Lower lobe of right lung (tissue), 2 donors: Measurements from ENCODE around the gene DNM3. TPM values are rescaled to one million over a fixed set of nuclear protein-coding genes. Genes with fewer than 3 reads are reported as not detected.

ENCODE experiments used
- ATAC-seq, 2 donors: fragments of 200-7000 bp; cut with Tn5 transposase; one replicate each; pipeline ENCODE4 v1.9.1; 2020 to 2022; ENCODE audit warnings: mild to moderate bottlenecking in 2 of 2, moderate library complexity in 2 of 2
- DNase-seq: peaks from one replicate; pipeline ENCODE4 v3.0.0-alpha.2; 2020
- H3K27ac ChIP-seq: fragments of 200-600 bp; one replicate; pipeline ENCODE4 v1.8.0; 2022
- H3K27me3 ChIP-seq: fragments of 200-600 bp; one replicate; pipeline ENCODE4 v1.8.0; 2022; ENCODE audit warnings: low read depth
- H3K36me3 ChIP-seq: fragments of 200-600 bp; one replicate; pipeline ENCODE4 v1.8.0; 2022; ENCODE audit warnings: mild to moderate bottlenecking
- H3K4me1 ChIP-seq: fragments of 200-600 bp; one replicate; pipeline ENCODE4 v1.8.0; 2022
- H3K4me3 ChIP-seq: fragments of 200-600 bp; one replicate; pipeline ENCODE4 v1.8.0; 2022; ENCODE audit warnings: mild to moderate bottlenecking
- H3K9me3 ChIP-seq: fragments of 200-600 bp; one replicate; pipeline ENCODE4 v1.8.0; 2022
- intact Hi-C: fragments of 100-400 bp; cut with DNase I; formaldehyde crosslinking; loops from one replicate; pipeline ENCODE4 v1.11.0; 2022
- total RNA-seq: library from RNA; stranded (reverse); fragmentation: NEBNext Ultra II Directional; extraction: Animal tissue kit (Norgen Biotek cat#: 25700); gene quantifications from one replicate; pipeline ENCODE4 v1.2.1, GENCODE V29; 2021
- TF ChIP-seq, protein P1 (sequence below): fragments of 200-600 bp; IDR thresholded peaks from one replicate; pipeline ENCODE4 v1.8.0; 2022; ENCODE audit warnings: antibody characterized with exemption, mild to moderate bottlenecking
- donor health status: DM: no; HTN: yes; CAD: no; lungs with severe emphysema.

The DNM3 gene
- total RNA-seq, 1 donor from 2014 or later = 12.4 TPM

DNA sequence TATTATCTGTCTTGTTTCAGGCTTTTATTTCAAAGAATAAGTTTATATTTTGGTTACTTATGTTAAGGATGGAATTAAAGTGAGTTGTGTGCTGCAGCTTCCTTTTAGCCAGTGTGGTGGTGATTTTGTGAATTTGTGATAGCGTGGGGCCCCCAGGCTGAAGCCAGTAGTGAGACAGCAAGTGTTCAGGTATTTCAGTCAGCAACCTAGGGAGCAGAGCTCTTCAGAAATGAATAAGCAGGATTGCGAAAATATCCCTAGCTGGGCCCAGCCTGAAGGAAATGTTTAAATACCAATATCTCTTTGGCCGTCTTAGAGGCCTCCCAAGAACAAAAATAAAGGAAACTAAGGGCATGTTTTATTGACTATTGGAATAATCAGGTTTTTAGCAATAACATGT is 428.3 kb downstream of the DNM3 start:
- Histone ChIP-seq H3K27ac (peak overlapping the region; percentile 15), H3K4me1 (peaks cover 10% of the 10 kb centered on the region), H3K9me3 (no peaks in the 10 kb centered on the region), H3K4me3 (no peak overlapping the region), H3K27me3 (no peaks in the 10 kb centered on the region), H3K36me3 (no peaks in the 10 kb centered on the region)
- ATAC-seq (peak; percentile 60 to 89), DNase-seq (no peak)
- intact Hi-C loops = no loop called here
- TF ChIP-seq, protein P1, sequence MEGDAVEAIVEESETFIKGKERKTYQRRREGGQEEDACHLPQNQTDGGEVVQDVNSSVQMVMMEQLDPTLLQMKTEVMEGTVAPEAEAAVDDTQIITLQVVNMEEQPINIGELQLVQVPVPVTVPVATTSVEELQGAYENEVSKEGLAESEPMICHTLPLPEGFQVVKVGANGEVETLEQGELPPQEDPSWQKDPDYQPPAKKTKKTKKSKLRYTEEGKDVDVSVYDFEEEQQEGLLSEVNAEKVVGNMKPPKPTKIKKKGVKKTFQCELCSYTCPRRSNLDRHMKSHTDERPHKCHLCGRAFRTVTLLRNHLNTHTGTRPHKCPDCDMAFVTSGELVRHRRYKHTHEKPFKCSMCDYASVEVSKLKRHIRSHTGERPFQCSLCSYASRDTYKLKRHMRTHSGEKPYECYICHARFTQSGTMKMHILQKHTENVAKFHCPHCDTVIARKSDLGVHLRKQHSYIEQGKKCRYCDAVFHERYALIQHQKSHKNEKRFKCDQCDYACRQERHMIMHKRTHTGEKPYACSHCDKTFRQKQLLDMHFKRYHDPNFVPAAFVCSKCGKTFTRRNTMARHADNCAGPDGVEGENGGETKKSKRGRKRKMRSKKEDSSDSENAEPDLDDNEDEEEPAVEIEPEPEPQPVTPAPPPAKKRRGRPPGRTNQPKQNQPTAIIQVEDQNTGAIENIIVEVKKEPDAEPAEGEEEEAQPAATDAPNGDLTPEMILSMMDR = no peak

DNA sequence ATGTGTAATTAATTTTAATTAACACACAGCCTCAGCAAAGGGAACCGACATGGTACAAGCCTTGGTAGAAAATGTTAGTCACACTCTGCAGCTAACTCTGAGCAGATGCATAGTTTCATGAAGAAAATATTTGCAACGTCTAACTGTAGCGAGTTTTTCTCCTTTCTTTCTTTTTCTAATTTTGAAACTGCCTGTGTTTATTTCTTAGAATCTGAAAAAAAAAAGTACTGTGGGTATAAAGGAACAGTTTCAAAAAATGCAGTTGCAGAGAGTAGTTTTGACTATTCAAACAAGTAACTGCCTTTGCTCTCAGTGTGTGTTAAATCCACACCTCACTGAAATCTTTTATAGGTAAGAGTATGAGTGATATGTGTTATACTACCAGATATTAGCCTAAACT is 429.3 kb downstream of the DNM3 start:
- Histone ChIP-seq H3K27ac (peak overlapping the region; percentile 15), H3K4me1 (peaks cover 10% of the 10 kb centered on the region), H3K9me3 (no peaks in the 10 kb centered on the region), H3K27me3 (no peaks in the 10 kb centered on the region), H3K4me3 (no peak overlapping the region), H3K36me3 (no peaks in the 10 kb centered on the region)
- ATAC-seq (no peak), DNase-seq (no peak)
- intact Hi-C loops = no loop called here
- TF ChIP-seq, protein P1 = no peak

DNA sequence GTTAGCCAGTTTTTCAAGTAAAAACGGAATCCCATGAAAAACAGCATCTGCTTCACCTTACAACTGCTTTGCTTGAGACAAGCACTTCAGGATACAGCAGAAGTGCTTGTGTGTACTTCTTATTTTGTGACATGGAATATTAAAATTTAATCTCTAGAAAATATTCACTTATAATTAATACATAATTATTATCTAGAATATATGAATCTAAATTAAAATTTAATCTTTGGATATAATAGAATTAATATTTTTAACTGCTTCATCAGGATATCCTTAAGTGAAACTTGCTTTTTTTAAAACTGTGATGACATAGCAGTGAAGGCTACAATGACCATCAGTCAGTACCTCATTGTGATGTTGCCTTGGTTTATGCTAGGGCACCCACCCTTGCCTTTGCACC is 430.8 kb downstream of the DNM3 start:
- no peaks in the 10 kb centered on the region for H3K36me3 ChIP-seq
- no peak overlapping the region for H3K4me3 ChIP-seq
- no peaks in the 10 kb centered on the region for H3K9me3 ChIP-seq
- H3K27me3 ChIP-seq = no peaks in the 10 kb centered on the region
- TF ChIP-seq, protein P1 = no peak
- DNase-seq (no peak), ATAC-seq (no peak)
- H3K4me1 ChIP-seq = peaks cover 10% of the 10 kb centered on the region
- intact Hi-C loops = no loop called here
- H3K27ac ChIP-seq = no peak overlapping the region

DNA sequence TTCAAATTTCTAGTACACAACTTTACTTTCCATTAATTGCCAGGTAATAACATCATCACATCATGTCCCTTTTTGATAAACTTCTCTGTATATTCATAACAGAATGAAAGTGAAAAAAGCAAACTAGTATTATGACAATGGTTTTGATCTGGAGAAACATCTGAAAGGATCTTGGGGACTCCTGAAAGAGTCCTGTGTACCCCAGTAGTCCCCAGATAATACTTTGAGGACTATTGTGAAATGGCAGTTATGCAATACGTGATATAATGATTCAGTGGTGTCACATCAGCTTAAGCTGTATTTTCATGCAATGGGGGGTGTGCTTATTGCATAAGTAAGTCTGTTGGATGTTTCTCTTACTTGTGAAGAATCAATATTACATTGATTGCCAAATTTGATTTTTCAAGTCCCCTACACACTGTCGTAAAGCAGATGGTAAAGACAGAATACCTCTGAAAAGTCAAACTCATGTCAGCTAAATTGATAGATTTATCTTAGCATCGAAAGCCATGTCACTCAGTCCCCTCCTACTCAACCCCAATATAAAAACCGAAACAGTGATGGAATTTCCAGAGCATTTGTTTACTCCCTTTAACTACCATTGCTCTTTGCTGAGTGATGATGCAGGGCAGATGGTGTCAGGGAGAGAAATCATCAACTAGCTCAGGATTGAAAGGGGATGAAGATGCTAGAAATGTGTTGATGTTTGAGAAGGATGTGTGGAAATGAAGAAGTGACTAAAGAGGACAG is 432.5 kb downstream of the DNM3 start:
- Histone ChIP-seq H3K36me3 (no peaks in the 10 kb centered on the region), H3K27me3 (no peaks in the 10 kb centered on the region), H3K9me3 (no peaks in the 10 kb centered on the region), H3K4me1 (peaks cover 10% of the 10 kb centered on the region), H3K4me3 (no peak overlapping the region), H3K27ac (no peak overlapping the region)
- intact Hi-C loops = no loop called here
- DNase-seq (no peak), ATAC-seq (no peak)
- TF ChIP-seq, protein P1 = no peak

DNA sequence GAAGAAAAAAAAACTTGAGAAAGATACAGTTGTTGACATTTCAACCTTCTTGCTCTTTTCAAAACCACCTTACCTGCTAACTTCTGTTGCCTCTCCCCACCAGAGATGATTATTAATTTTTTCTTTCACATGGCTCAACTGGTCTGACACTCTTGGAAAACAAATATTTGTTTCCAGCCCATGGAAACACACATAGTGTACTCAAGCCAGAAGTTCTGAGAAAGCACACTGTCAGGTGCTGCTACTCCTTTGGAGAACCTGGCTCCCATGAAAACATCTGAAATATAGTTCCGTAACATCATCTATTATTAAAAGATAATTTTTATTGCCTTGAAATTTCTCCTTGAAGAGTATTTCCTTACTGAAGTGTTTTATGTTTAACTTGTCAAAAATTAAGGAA is 434.2 kb downstream of the DNM3 start:
- Histone ChIP-seq H3K9me3 (no peaks in the 10 kb centered on the region), H3K27ac (no peak overlapping the region), H3K4me3 (no peak overlapping the region), H3K27me3 (no peaks in the 10 kb centered on the region), H3K4me1 (peaks cover under 1% of the 10 kb centered on the region), H3K36me3 (no peaks in the 10 kb centered on the region)
- DNase-seq (no peak), ATAC-seq (peak; percentile 56 to 67)
- intact Hi-C loops = no loop called here
- TF ChIP-seq, protein P1 = no peak
